ENCODE results near the gene SLC43A1.

DNA sequence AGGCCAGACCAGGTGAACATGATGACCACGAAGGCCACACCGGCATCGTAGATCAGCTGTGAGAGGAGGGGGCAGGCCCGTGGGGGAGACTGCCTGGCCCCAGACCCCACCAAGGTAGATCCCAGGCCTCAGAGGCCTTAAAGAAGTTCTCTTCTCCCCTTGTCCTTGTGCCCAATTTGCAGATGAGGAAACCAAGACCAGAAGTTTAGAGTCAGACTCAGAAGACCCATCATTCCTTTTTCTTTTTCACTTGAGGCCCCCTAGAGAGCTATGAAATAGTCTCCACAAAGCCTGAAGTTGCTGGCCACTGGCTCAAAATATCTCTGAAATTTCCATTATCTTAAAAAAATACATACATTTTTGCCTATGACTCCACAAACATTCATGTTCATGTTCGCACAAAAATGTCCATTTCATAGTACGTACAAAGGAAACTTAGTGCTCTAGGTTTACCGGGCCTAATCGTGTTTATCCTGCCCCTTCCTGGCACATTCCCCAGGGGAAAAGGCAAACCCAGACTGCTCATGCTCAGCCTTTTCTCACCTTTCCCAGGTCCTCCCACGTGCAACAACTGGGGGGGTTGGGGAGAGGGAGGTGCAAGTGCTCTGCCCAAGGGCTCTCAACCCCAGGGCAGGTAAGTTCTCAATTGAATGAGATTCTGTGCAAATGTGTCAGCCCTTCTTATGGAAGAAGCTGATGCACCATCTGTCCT lies 19.2 kb downstream of the SLC43A1 start:
- TF ChIP-seq, protein P1, sequence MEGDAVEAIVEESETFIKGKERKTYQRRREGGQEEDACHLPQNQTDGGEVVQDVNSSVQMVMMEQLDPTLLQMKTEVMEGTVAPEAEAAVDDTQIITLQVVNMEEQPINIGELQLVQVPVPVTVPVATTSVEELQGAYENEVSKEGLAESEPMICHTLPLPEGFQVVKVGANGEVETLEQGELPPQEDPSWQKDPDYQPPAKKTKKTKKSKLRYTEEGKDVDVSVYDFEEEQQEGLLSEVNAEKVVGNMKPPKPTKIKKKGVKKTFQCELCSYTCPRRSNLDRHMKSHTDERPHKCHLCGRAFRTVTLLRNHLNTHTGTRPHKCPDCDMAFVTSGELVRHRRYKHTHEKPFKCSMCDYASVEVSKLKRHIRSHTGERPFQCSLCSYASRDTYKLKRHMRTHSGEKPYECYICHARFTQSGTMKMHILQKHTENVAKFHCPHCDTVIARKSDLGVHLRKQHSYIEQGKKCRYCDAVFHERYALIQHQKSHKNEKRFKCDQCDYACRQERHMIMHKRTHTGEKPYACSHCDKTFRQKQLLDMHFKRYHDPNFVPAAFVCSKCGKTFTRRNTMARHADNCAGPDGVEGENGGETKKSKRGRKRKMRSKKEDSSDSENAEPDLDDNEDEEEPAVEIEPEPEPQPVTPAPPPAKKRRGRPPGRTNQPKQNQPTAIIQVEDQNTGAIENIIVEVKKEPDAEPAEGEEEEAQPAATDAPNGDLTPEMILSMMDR (IDR thresholded peaks at IDR 0.05): no peak
- TF ChIP-seq POLR2A (IDR thresholded peaks at IDR 0.05): no peak
